Measurements from ENCODE around the gene PNMA6E.

PNMA6E gene

DNA sequence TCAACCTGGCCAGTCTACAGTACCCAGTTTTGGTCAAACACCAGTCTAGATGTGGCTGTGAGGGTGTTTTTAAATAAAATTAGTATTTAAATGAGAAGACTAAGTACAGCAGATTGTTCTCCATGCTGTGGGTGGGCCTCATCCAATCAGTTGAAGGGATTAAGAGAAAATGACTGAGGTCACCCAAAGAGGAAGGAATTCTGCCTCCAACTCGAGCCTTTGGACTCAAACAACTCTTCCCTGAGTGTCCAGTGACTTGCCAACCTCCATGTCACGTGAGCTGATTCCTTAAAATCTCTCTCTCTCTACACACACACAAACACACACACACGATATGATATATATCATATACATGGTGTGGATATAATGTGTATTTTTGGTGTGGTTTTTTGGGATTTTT, 34.7 kb upstream of the PNMA6E start:
- CTCF ChIA-PET, result no interaction called here
- POLR2A ChIA-PET, result no interaction called here
- no peaks in the 10 kb centered on the region for H3K4me1 ChIP-seq (ENCODE audit: control insufficient read depth, insufficient read depth, low read length)
- no peaks in the 10 kb centered on the region for H3K9me3 ChIP-seq (ENCODE audit: control insufficient read depth, insufficient read depth, low read depth, low read length)
- H3K27ac ChIP-seq (ENCODE audit: extremely low read depth, low read depth, low read length), result no peak overlapping the region
- H3K4me3 ChIP-seq (ENCODE audit: low read depth, low read length), result no peak overlapping the region
- TF ChIP-seq ZNF10 (tag by site-specific recombination; IDR thresholded peaks at IDR 0.05) (peak; percentile 99), ZNF596 (tag by site-specific recombination; IDR thresholded peaks at IDR 0.05) (no peak)
- no peaks in the 10 kb centered on the region for H3K36me3 ChIP-seq (ENCODE audit: control insufficient read depth in 2 of 2, insufficient read depth in 1 of 2, low read length in 2 of 2)

DNA sequence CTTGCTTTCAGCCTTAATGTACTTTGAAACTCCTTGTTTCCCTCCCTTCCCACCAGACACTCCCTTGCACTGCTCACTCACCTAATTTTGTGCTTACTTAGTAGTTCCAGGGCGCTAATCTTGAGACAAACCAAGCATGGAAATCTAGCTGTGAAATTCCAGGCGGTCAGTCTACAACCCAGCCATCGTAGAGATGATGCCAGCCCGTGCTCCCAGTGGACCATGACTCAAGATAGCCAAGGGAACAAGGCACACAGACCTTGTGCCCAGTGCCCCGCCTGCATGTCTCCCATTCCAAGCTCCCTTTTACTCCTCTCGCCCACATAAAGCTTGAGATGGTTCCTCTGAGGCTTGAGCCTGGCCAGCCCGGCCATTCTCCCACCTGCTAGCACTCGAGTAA, 33.7 kb upstream of the PNMA6E start:
- POLR2A ChIA-PET, result no interaction called here
- no peaks in the 10 kb centered on the region for H3K4me1 ChIP-seq (ENCODE audit: control insufficient read depth, insufficient read depth, low read length)
- no peak overlapping the region for H3K4me3 ChIP-seq (ENCODE audit: low read depth, low read length)
- H3K27ac ChIP-seq (ENCODE audit: extremely low read depth, low read depth, low read length), result no peak overlapping the region
- H3K36me3 ChIP-seq (ENCODE audit: control insufficient read depth in 2 of 2, insufficient read depth in 1 of 2, low read length in 2 of 2), result no peaks in the 10 kb centered on the region
- no peaks in the 10 kb centered on the region for H3K9me3 ChIP-seq (ENCODE audit: control insufficient read depth, insufficient read depth, low read depth, low read length)
- TF ChIP-seq, protein P1, sequence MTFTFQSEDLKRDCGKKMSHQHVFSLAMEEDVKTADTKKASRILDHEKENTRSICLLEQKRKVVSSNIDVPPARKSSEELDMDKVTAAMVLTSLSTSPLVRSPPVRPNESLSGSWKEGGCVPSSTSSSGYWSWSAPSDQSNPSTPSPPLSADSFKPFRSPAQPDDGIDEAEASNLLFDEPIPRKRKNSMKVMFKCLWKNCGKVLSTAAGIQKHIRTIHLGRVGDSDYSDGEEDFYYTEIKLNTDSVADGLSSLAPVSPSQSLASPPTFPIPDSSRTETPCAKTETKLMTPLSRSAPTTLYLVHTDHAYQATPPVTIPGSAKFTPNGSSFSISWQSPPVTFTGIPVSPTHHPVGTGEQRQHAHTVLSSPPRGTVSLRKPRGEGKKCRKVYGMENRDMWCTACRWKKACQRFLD (tag by site-specific recombination; IDR thresholded peaks at IDR 0.05), result no peak
- TF ChIP-seq ZNF169 (tag by site-specific recombination; IDR thresholded peaks at IDR 0.05) (no peak), ZNF544 (tag by site-specific recombination; IDR thresholded peaks at IDR 0.05) (no peak), ZNF184 (tag by site-specific recombination; IDR thresholded peaks at IDR 0.05) (no peak), PRDM1 (tag by site-specific recombination; IDR thresholded peaks at IDR 0.05) (no peak), KLF8 (tag by site-specific recombination; IDR thresholded peaks at IDR 0.05) (no peak), ZNF658 (tag by site-specific recombination; IDR thresholded peaks at IDR 0.05) (no peak), FEZF1 (tag by site-specific recombination; IDR thresholded peaks at IDR 0.05) (no peak), ZNF350 (tag by site-specific recombination; IDR thresholded peaks at IDR 0.05) (no peak), OSR2 (tag by site-specific recombination; IDR thresholded peaks at IDR 0.05) (no peak), ZFP3 (tag by site-specific recombination; IDR thresholded peaks at IDR 0.05; ENCODE audit: low read depth) (no peak), BCL11A (tag by site-specific recombination; IDR thresholded peaks at IDR 0.05; ENCODE audit: low read depth) (no peak), ZNF521 (tag by site-specific recombination; IDR thresholded peaks at IDR 0.05) (no peak), ZNF610 (tag by site-specific recombination; IDR thresholded peaks at IDR 0.05; ENCODE audit: borderline replicate concordance) (no peak), ZNF626 (tag by site-specific recombination; IDR thresholded peaks at IDR 0.05) (no peak)
- TF ChIP-seq, protein P2, sequence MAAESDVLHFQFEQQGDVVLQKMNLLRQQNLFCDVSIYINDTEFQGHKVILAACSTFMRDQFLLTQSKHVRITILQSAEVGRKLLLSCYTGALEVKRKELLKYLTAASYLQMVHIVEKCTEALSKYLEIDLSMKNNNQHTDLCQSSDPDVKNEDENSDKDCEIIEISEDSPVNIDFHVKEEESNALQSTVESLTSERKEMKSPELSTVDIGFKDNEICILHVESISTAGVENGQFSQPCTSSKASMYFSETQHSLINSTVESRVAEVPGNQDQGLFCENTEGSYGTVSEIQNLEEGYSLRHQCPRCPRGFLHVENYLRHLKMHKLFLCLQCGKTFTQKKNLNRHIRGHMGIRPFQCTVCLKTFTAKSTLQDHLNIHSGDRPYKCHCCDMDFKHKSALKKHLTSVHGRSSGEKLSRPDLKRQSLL (tag by site-specific recombination; IDR thresholded peaks at IDR 0.05), result no peak
- TF ChIP-seq, protein P3, sequence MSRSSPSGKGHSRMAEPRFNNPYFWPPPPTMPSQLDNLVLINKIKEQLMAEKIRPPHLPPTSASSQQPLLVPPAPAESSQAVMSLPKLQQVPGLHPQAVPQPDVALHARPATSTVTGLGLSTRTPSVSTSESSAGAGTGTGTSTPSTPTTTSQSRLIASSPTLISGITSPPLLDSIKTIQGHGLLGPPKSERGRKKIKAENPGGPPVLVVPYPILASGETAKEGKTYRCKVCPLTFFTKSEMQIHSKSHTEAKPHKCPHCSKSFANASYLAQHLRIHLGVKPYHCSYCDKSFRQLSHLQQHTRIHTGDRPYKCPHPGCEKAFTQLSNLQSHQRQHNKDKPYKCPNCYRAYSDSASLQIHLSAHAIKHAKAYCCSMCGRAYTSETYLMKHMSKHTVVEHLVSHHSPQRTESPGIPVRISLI (tag by site-specific recombination; IDR thresholded peaks at IDR 0.05), result no peak
- CTCF ChIA-PET, result no interaction called here

DNA sequence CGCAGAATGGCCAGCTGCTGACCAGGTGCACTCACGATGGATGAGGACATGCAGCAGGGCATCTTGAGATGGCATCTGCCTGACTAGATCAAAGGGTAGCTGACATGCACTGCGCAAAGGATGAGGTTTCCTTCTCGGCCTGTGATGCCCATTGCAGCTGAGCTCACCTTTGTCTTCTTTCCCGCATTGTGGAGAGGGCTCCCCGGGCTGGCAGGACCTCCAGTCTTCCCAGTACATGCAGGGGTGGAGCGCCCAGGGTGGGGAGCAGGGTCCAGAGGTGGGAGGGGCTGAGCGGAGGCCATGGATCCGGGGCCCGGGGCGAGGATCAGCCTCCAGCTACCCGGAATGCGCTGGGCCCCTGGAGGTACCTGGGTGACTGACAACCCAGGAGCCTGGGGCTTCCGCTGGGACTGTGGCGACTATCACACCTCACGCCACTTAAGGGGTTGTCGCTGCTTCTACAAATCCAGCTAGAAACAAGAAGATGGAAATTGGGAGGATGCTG, 32.7 kb upstream of the PNMA6E start:
- Histone ChIP-seq H3K36me3 (ENCODE audit: control insufficient read depth in 2 of 2, insufficient read depth in 1 of 2, low read length in 2 of 2) (no peaks in the 10 kb centered on the region), H3K9me3 (ENCODE audit: control insufficient read depth, insufficient read depth, low read depth, low read length) (no peaks in the 10 kb centered on the region), H3K27ac (ENCODE audit: extremely low read depth, low read depth, low read length) (no peak overlapping the region), H3K4me1 (ENCODE audit: control insufficient read depth, insufficient read depth, low read length) (no peaks in the 10 kb centered on the region), H3K4me3 (ENCODE audit: low read depth, low read length) (no peak overlapping the region)
- CTCF ChIA-PET, result interaction anchor here (0.6 to 1.3 kb wide), 3 partner anchors 35 to 404 kb away, joined by 3 to 6 read pairs (median 4); partner anchors contain the start of gene HAUS7
- POLR2A ChIA-PET, result no interaction called here
- no peak for TF ChIP-seq ZNF138 (tag by site-specific recombination; IDR thresholded peaks at IDR 0.05; ENCODE audit: borderline replicate concordance)
- TF ChIP-seq, protein P4, sequence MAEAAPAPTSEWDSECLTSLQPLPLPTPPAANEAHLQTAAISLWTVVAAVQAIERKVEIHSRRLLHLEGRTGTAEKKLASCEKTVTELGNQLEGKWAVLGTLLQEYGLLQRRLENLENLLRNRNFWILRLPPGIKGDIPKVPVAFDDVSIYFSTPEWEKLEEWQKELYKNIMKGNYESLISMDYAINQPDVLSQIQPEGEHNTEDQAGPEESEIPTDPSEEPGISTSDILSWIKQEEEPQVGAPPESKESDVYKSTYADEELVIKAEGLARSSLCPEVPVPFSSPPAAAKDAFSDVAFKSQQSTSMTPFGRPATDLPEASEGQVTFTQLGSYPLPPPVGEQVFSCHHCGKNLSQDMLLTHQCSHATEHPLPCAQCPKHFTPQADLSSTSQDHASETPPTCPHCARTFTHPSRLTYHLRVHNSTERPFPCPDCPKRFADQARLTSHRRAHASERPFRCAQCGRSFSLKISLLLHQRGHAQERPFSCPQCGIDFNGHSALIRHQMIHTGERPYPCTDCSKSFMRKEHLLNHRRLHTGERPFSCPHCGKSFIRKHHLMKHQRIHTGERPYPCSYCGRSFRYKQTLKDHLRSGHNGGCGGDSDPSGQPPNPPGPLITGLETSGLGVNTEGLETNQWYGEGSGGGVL (tag by site-specific recombination; IDR thresholded peaks at IDR 0.05), result no peak
- no peak for TF ChIP-seq ZNF561 (tag by site-specific recombination; IDR thresholded peaks at IDR 0.05; ENCODE audit: borderline replicate concordance)
- no peak for TF ChIP-seq ZNF391 (tag by site-specific recombination; IDR thresholded peaks at IDR 0.05; ENCODE audit: borderline replicate concordance, low read depth)
- no peak for TF ChIP-seq GLI2 (tag by site-specific recombination; IDR thresholded peaks at IDR 0.05; ENCODE audit: borderline replicate concordance, low read depth)
- no peak for TF ChIP-seq ZNF768 (tag by site-specific recombination; IDR thresholded peaks at IDR 0.05)
- no peak for TF ChIP-seq ZNF529 (tag by site-specific recombination; IDR thresholded peaks at IDR 0.05; ENCODE audit: insufficient replicate concordance)
- TF ChIP-seq ZNF585B (tag by site-specific recombination; IDR thresholded peaks at IDR 0.05), result no peak
- TF ChIP-seq ZNF350 (tag by site-specific recombination; IDR thresholded peaks at IDR 0.05), result no peak
- no peak for TF ChIP-seq ZBTB7A (tag by site-specific recombination; IDR thresholded peaks at IDR 0.05; ENCODE audit: low read depth)
- TF ChIP-seq ZSCAN16 (tag by site-specific recombination; IDR thresholded peaks at IDR 0.05), result no peak
- TF ChIP-seq ZNF335 (tag by site-specific recombination; conservative IDR thresholded peaks at IDR 0.05), result no peak

Data from HEK293 (cell line).